Activated CD4-positive, alpha-beta T cell treated with anti-CD3 and anti-CD28 coated beads for 48 hours (primary cell): ENCODE data around the gene NRARP.
"Not testable (repeated sequence)": the region's sequence is repeated elsewhere in the genome, so short reads cannot be mapped to it uniquely, and the experiment has no call there.

Experiments used
- DNase-seq: peaks from one replicate; pipeline ENCODE4 v3.0.0-alpha.2; 2020

NRARP gene, protein sequence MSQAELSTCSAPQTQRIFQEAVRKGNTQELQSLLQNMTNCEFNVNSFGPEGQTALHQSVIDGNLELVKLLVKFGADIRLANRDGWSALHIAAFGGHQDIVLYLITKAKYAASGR

DNA sequence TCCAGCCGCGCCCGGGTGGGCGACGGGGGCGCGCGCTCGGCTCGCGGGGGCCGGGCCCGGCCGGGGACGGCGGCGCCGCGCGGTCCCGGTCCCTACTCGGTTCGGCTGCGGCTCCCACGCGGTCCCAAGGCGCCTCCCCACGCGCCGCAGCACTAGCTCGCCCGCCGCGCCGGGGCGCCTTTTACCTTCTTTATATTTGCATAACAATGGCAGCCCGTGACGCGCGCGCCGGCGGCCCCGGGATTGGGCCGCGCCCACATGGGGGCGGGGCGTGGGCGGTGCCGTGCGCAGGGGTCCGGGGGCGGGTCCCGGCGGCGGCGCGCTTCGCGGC is at the start of gene NRARP:
TSS of gene NRARP (minus strand) at position 154 of the 331 bp plus-strand sequence. CDS start 343 bp downstream, outside the sequence.
- peak; percentile 93 for DNase-seq

GRCh38 chr9:137350696-137351584 is 48.9 kb upstream of the NRARP start:
- DNase-seq, result no peak

- no peak for DNase-seq
These were observed 47.5 kb upstream of the NRARP start for GRCh38 chr9:137349471-137350033.

- DNase-seq, result no peak
These were observed 46.8 kb upstream of the NRARP start for GRCh38 chr9:137348769-137349470.

GRCh38 chr9:137347928-137348327 is 45.9 kb upstream of the NRARP start:
- DNase-seq, result no peak

GRCh38 chr9:137342482-137342881 is 40.4 kb upstream of the NRARP start:
- no peak for DNase-seq

DNA sequence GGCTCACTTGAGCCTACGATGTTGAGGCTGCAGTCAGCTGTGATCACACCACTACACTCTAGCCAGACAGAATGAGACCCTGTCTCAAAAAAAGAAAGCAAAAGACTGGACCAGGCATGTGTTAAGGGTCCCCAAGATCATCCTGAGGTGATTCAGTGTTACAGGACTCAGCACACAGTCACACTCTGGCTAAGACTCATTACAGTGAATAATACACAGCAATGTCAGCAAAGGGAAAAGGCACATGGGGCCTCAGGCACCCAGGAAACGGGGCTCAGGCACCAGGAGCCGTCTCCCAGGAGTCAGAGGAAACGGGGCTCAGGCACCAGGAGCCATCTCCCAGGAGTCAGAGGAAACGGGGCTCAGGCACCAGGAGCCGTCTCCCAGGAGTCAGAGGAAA is 39.2 kb upstream of the NRARP start:
- DNase-seq, result no peak

DNA sequence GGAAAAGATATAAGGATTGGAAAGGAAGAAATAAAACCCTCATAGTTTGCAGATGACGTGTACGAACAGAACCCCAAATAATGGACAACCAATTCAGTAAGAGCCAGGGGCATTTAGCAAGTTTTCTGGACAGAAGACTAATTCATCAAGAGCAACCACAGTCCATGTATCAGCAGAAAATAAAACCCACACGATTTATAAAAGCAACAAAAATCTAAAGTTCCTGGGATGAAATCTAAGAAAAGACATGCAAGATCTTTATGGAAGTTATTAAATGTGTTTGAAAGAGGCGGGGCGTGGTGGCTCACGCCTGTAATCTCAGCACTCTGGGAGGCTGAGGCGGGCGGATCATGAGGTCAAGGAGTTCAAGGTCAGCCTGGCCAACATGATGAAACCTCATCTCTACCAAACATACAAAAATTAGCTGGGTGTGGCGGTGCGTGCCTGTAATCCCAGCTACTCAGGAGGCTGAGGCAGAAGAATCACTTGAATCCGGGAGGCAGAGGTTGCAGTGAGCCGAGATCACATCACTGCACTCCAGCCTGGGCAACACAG is 37.9 kb upstream of the NRARP start:
- not testable (repeated sequence) for DNase-seq

GRCh38 chr9:137339045-137339907 is 37.2 kb upstream of the NRARP start:
- no peak for DNase-seq

- no peak for DNase-seq
These were observed 34.7 kb upstream of the NRARP start for GRCh38 chr9:137336735-137337134.

- no peak for DNase-seq
These were observed 31.1 kb upstream of the NRARP start for GRCh38 chr9:137333016-137333671.

DNA sequence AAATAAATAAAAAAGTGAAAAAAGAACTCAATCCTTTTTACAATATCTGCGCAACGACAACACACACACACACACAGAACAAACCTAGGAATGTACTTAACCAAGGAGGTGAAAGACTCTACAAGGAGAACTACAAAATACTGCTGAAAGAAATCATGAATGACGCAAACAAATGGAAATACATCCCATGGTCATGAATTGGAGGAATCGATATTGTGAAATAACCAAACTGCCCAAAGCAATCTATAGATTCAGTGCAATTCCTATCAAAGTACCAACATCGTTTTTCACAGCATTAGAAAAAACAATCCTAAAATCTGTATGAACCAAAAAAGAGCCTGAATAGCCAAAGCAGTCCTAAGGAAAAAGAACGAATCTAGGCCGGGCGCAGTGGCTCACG is 29.9 kb upstream of the NRARP start:
- DNase-seq, result no peak

GRCh38 chr9:137330689-137331088 is 28.6 kb upstream of the NRARP start:
- no peak for DNase-seq

DNA sequence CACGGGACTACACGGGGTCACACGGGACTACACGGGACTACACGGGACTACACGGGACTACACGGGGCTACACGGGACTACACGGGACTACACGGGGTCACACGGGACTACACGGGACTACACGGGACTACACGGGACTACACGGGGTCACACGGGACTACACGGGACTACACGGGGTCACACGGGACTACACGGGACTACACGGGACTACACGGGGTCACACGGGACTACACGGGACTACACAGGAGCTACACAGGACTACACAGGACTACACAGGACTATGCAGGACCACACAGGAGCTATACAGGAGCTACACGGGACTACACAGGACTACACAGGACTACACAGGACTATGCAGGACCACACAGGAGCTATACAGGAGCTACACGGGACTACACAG is 27.5 kb upstream of the NRARP start:
- DNase-seq, result not testable (repeated sequence)

- not testable (repeated sequence) for DNase-seq
These were observed 25.8 kb upstream of the NRARP start for GRCh38 chr9:137327641-137328550.

- no peak for DNase-seq
These were observed 24.5 kb upstream of the NRARP start for GRCh38 chr9:137326445-137327065.

DNA sequence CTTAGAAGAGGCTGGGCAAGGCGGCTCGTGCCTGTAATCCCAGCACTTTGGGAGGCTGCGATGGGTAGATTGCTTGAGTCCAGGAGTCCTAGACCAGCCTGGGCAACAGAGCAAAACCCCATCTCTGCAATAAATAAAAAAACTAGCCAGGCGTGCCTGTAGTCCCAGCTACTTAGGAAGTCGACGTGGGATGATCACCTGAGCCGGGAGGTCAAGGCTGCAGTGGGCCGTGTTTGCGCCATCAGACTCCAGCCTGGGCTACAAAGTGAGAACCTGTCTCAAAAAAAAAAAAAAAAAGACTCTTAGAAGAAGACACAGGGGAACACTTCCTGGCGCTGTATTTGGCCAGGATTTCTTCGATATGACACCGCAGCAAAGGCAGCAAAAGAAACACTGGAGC is 23.7 kb upstream of the NRARP start:
- no peak for DNase-seq

GRCh38 chr9:137325124-137325523 is 23.1 kb upstream of the NRARP start:
- no peak for DNase-seq

GRCh38 chr9:137323531-137324331 is 21.7 kb upstream of the NRARP start:
- no peak for DNase-seq
